Stimulated activated CD4-positive, alpha-beta T cell treated with anti-CD3 and anti-CD28 coated beads, TNF-alpha, amount 100 ng/mL, for 4 hours (primary cell): ENCODE results near the gene LRP11.
"Not testable (repeated sequence)": the region's sequence is repeated elsewhere in the genome, so short reads cannot be mapped to it uniquely, and the experiment has no call there.

Experiments
- DNase-seq, 3 experiments: peaks; one replicate each; pipeline ENCODE4 v3.0.0-alpha.2; 2020; ENCODE audit warnings: low read depth in 3 of 3

The LRP11 gene

DNA sequence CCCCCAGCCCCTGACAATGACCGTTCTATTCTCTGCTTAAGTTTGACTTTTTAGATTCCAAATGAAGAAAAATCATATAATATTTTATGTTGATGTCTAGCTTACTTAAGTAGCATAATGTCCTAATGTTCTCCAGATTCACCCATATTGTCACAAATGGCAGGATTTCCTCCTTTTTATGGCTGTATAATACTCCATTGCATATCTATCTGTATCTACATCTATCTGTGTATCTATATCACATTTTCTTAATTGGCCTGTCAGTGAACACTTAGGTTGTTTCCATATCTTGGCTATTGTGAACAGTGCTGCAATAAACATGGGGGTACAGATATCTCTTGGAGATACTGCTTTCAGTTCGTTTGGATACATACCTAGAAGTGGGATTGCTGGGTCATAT is 7.0 kb upstream of the LRP11 start:
- DNase-seq, result no peak

DNA sequence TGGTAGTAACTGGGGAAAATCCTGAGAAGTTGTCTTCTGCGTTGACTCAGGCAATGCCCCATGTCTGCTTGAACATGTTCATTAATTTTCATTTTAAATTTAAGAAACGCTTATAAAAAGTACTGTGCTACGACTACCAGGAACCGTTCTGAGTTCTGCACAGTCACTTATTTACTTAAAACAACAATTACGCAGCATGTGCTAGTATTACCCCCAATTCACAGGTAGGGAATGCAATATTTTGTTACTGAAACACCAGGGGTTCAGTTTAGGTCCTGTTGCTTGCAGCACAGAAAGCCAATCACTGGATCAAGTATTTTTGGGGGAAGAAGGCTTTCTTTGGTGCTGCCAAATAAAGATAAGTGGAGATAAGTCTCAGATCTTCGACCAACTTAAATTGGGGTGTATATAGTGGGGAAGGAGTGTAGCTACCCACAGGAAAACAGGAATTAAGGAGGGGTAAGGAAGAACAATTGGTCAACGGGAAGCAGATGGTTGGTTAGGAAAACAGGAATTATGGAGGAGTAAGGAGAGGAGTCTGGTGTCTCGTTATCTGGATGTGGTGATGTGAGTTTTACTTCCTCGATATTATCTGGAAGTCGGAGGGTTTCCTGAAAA is 5.2 kb upstream of the LRP11 start:
- no peak for DNase-seq

DNA sequence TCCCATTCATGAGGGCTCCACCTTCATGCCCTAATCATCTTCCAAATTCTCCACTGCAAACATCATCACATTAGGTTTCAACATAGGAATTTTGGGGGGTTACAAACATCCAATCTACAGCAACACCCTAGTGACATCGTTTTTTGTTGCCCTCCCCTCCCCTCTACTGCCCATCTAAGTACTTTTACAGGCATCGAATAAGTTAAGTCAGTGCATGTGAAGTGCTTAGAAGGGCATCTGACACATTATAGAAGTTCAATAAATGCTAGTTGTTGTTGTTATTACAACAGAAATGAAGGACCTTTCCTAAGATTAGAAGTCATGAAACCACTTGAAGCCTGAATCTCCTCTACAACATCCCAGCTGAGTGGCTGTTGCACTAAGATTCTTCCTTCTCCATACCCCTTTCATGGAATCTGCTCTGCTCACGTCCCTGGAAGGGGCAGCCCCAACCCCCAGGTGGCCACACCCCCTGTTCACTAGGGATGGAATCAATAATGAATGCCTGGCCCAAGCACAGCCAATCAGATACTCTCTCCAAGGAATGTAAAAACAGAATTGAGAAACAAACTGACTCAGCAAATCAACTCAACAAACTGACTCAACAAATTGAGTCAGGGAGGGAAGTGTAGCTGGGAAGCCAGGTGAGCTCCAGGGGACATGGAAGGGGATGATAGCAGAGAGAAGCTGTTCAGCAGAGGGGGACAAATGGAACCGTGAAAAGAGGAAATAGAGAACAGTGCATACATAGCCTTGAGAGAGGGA is 3.9 kb upstream of the LRP11 start:
- no peak for DNase-seq

DNA sequence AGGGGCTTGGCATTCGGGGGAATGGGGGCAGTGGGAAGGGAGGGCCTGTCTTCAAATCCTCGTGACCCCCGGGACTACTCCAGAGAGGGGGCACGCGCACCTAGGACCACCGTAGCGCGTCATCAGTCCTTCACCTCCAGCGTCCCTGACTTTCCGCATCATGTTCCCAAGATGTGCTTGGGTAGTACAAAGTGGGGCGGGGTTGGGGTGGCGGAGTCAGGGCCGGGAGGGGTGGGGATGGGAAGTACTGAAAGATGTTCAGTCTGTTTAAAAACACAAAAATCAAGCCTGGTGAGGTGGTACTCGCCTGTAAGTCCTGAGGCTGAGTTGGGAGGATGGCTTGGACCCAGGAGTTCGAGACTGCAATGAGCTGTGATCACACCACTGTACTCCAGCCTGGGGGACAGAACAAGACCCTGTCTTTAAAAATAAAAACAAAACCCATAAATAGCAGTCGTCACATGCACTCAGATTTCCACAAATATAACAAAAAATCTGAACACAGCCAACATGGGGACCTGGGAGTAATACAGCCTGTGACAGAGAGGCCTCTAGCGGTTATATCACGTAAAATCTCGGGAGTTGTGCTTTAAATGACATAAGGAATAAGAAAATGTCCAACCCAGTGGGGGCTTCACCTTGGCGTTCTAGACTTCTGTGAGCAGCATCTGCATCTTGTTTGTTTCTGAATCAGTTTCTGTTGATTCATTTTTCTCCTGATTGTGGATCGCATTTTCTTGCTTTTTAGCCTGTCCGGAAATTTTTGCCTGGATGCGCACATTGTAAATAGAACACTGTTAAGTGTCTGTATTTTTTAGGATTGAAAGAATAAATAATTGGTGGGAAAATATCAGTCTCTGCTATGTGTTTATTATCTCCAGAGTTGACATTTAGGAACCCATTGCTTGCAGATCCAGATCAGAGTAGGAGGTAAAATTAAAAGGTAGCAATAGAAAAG is 698 bp upstream of the LRP11 start:
- DNase-seq, result peak in 1 of 3 experiments; percentile 11

DNA sequence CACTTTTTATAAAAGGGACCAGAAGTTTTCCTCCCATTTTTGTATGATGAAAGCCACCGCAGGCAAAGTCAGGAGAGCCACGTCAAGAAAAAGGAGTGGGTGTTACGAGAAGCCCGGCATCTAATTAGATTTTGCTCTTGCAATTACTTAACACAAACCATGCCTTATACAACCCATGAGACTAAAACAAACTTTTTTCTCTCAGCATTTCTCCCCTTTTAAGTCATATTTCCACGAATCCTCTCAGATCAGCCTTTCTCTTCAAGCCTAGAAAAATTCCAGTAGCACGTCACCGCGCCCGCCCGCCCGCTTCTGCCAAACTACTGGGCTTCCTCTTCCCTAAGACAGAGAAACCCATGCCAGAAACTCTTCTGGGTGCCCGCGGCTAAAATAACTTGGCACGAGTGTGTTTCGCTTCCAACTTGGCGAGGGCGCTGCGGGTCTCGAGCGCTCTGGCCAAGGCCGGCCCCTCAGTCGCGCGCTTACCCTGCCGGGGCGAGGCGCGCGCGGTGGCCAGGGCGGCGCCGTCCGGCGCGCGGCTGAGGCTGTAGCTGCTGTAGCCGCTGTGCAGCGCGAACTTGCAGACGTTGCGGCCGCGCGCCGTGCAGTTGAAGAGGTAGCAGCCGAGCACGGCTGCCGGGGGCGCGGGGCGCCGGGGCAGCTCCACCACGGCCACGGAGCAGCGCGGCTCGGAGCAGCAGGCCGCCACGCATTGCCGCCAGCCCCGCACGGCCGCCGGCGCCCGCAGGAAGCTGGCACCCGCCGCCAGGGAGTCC is 1.0 kb downstream of the LRP11 start:
- DNase-seq, result no peak

DNA sequence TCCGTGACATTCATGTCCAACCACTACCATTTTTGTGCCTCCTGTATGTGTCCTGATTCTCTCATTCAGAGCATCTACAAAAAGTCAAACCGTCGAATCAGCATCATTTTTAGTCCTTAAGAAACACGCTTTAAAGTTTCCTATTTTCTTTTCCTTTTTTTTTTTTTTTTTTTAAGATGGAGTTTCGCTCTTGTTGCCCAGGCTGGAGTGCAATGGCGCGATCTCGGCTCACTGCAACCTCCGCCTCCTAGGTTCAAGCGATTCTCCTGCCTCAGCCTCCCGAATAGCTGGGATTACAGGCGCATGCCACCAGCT is 1.8 kb downstream of the LRP11 start:
- DNase-seq, result not testable (repeated sequence)

DNA sequence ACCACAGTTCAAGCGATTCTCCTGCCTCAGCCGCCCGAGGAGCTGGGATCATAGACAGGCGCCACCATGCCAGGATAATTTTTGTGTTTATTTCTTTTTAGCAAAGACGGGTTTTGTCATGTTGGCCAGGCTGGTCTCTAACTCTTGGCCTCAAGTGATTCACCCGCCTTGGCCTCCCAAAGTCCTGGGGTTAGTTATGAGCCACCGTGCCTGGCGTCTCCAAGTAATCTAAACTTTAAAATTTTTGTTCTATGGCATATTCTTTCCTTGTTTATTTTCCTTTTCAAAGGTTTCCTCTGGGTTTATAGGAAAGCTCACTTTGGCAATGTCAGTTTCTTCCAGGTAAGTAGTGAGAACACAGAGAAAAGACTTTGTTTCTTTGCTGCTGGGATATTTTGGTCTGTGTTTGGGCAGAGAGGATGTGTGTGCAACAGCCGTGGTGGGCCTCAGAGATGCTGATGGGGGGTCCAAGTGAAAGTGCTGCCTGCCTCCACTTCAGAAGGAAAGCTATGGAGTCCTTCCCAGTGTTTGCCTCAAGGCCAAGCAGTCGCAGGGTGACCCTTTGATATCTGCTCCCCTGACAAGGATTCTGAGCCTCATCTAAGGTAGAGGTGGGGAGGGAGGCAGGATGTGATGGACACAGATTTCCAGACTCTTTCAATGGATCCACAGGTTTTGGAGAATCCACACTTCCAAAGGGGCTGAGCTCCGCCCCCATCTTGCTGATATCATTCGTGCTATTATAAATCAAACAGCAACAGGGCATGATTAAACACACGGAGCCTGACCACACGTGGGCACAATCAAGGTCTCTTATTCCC is 2.3 kb downstream of the LRP11 start:
- no peak for DNase-seq

DNA sequence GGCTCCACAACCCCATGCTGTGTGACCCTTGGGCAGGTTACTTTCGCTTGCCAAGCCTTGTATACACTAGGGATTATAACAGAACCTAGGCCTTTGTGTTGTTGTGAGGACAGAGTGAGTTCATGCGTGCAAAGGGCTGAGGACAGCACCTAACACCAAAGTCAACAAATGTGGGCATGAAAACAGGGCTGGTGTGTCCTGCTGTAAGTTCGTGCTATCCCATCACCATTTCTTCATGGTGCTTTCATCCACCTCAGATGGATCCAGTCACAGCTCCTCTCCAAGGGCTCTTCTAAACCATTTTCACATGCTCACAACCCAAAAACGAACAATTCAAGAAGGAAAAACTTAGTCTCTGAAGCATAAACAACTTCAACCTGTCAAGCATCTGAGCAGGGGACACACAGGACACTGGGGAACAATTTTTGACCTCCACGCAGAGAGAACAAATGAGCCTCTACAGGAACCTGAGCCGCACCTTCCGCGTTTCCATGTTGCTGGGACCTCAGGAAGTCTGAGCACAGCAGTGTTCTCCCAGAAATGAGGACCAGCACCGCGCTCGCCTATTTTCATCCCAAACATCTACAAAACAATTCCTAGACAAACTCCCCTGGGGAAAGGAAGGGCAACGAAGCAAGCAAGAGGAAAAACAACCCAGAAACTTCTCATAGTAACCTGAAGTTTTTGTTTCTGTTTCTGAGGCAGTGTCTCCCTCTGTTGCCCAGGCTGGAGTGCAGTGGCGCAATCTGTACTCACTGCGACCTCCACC is 3.1 kb downstream of the LRP11 start:
- no peak for DNase-seq

DNA sequence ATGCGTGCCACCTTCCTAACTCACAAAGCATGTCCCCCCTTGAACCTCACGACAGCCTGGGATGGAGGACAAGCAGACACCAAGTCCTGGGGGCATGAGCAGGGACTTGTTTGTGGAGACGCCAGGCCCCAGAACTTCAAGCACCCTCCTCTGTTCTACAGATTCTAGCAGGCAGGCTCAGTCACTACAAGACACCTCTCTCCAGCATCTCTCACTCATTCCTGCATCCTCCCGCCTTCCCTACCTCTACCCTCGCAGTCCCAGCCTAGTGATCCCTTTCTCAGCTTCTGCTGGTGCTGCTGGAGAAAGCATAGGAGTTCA is 3.7 kb downstream of the LRP11 start:
- no peak for DNase-seq

DNA sequence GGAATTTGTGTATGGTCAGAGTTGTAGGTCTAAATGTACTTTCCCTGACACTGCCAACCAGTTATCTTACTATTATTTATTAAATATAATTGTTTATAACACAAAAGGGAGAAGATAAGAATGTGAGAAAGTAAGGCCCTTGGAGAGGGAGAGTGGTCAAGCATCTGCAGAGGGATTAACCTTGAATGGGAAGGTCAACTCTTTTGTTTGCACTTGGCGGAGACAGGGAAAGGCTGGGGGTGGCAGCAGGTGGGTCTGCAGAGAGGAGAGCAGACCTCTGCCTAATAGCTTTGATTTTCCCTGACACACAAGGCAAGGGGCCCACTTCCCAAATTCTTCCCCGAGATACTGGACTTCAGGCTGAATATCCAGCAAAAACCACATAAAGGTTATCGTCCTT is 4.2 kb downstream of the LRP11 start:
- no peak for DNase-seq

DNA sequence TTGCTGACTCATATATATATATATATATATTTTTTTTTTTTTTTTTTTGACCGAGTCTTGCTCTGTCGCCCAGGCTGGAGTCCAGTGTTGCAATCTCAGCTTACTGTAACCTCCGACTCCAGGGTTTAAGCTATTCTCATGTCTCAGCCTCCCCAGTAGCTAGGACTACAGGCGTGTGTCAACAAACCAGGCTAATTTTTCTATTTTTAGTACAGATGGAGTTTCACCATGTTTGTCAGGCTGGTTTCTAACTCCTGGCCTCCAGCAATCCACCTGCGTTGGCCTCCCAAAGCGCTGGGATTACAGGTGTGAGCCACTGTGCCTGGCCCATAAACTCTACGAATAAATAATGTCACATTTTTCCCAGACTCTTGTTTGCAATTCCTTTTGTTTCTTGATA is 4.8 kb downstream of the LRP11 start:
- no peak for DNase-seq

DNA sequence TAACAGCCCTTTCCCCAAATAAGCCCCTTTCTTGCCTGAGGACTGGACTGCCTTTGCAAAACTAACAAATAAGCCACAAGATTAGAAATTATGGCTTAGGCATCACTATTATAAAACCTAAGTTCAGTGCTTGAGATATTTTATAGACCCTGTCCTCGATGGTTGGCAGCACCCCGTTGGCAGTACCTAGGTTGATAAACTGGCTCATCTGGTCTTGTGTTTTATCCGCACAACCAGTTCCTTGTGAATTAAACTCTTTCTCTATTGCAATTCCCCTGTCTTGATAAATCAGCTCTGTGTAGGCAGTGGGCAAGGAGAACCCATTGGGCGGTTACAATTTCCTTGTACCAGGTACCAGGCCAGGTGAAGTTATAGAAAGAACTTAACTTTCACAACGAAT is 6.6 kb downstream of the LRP11 start:
- DNase-seq, result no peak

DNA sequence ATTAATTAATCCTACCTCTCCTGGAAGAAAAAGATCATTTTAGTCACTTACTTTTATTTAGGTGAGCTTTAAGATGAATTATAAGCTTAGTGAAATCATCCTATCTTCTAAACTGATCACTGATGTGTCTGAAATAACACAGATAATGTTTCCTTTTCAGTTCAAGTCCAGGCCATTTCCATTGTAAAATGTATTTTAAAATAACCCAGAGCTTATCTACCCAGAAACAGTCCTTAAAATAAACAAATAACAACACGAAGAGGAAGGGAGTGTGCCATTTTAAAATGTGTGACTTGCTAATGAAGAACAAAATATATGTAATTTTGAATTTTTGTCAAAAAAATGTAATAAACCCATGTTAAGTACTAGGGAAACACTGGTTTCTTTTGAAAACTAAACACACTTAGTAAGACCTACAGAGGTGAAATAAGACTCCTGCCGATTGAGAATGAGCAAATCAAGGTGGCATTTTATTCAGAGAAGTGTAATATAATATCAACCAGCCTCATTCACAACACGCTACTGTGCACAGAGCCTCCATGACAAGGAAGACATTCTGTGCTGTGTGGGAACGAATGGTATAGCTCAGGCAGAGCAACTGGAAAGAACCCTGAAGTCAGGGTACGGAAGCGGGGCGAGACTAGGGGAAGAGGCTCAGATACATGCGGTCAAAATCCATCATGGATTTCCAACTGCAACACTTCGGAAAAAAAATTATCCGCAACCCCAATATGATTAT is 7.7 kb downstream of the LRP11 start:
- DNase-seq, result no peak

DNA sequence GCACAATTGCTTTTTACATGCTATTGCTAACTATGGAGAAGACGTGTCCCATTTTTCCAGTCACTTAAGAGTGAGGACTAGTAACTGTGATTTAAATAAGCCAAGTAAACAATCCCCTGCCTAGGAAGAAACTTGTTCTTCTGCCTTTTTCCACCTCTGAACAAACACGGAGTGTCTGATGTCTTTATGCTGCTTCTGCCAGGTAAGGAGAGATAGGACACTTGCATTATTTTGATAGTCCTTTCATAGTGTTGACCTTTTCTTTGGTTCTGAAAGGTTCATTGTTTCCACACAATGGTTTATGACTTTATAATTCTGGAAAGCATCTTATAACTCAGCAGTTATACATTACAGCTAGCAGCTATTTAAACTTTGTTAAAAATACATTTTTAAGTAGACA is 8.4 kb downstream of the LRP11 start:
- DNase-seq, result no peak

DNA sequence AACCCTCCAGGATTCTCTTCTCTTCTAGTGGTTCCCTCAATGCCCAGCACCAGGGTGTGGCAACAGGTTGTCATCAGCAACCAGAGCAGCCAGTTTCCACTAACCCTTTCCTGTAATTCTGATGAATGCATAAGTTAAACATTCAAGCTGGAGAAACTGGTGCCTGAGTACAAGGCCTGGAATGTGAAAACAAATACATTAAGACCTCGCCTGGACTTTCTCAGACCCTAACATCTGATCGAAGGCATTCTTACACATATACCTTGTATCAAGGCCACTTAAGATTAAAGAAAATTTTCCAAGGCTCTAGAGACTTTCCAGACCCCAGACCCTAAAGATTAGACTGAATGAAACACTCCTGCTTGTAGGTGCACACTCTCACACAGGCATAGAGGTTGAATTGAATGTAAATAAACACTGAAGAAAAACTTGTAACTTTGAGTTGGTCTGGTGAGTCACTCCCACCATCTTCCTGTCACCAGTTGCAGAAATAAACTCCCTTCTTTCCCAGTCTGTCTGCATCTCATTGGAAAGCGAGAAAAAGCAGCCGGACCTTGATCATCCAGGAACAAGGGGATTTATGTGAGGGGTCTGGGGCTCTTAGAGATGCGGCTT is 9.0 kb downstream of the LRP11 start:
- no peak for DNase-seq

DNA sequence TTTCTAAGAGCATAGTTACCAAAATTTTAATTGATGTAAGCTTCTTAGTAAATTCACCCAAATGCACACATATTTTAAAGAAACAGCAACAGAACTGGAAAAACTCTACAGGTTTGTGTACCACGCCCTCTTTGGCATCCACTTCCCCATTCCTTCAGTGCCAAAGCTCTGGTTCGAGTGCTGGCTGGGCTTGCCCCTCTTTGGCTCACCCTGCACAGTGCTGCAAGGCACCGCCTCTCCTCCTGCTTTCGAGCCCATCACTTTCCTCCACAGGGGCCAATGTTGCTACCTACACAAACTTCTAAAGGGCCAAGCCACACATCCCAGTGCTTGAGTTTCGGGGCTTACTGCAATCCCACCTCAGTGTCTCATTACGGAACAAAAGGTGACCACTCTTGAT is 9.6 kb downstream of the LRP11 start:
- no peak for DNase-seq

DNA sequence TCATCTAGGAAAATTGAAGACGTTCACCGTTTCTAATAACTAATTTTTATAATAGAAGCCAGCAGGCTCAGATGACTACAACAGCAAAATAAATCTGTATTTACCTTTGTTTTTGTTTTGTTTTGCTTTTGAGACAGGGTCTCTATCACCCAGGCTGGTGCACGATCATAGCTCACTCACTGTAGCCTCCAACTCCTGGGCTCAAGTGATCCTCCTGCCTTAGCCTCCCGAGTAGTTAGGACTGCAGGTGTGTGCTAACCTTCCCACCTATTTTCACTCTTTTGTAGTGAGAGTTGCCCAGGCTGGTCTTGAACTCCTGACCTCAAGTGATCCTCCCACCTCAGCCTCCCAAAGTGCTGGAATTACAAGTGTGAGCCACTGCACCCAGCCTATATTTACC is 10.1 kb downstream of the LRP11 start:
- DNase-seq, result not testable (repeated sequence)

DNA sequence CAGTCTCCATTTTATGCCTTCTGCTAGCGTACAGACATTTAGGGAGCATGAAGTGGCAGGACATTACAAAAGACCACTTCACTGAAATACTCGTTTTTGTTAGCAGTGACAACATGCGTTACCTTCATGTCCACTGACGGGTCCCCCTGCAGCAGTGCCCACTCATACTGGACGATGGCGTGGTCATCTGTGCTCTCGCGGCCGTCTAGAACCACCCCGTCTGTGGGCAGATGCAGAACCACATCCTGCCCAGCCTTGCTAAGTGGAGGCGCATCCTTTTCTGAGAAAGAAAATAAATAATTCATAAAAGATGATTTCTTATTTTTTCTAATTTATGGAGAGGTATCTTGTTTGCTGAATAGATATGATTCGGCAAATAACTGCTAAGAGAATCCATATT is 11.3 kb downstream of the LRP11 start:
- no peak for DNase-seq

DNA sequence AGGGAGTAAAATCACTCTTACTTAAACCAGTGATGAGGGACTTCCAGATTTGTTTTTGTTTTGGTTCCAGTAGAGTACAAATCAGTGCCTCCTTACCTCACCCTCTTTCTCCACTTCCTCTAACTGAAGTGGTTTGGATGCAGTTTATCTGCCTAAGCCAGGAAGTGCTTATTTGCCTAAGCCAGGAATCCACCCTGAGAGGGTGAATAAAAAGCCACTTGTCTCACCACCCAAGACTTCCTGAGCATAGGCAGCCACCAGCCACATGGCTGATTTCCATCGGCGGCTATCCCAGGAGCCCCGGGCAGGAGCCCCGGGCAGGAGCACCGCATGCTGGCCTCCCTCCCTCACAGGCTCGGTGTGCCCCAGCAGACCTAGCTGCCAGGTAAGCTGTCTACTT is 12.0 kb downstream of the LRP11 start:
- DNase-seq, result no peak
